Stimulated activated CD8-positive, alpha-beta memory T cell treated with anti-CD3 and anti-CD28 coated beads, Interleukin-4, amount 100 ng/mL, for 4 hours (primary cell): ENCODE results near the gene SGIP1.

Experiments
- DNase-seq, 2 donors: peaks; one replicate each; pipeline ENCODE4 v3.0.0-alpha.2; 2020; ENCODE audit warnings: low read depth in 2 of 2, low spot score in 1 of 2

Gene SGIP1

GRCh38 chr1:66599899-66600737, 66.2 kb downstream of the SGIP1 start:
- DNase-seq, result no peak

GRCh38 chr1:66605419-66605997, 71.6 kb downstream of the SGIP1 start:
- no peak for DNase-seq

DNA sequence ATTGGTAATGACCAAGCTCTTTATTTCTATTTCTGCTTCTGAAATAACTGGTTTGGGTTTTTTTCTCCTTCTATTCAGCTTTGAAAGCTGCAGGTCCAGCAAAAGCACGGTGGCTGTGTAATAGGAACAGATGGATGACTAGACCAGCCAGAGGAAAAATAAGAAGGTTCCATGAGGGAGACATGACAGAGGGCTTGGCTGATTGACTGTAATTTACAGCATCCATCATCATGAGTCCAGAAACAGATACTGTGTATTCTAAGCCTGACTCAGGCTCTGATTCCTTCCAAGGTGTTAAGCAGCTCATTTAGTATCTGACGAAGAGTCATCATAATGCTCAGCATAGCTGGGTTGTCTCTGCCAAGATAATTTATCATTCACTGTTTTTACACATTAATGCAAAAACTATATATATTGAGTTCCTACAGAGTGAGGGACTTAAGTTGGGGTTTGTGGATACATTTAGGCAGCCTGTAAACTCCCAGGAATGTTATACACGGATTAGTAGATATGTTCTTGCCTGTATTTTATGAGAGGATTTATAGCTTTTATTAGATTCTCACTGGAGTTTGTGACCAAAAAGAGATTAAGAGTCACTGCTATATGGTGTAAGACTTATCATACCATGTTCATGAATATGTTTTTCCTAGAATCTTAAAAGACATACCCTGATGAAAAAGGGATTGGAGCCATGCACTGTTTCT, 72.6 kb downstream of the SGIP1 start:
- DNase-seq, result no peak

GRCh38 chr1:66607458-66607857, 73.5 kb downstream of the SGIP1 start:
- DNase-seq, result no peak

DNA sequence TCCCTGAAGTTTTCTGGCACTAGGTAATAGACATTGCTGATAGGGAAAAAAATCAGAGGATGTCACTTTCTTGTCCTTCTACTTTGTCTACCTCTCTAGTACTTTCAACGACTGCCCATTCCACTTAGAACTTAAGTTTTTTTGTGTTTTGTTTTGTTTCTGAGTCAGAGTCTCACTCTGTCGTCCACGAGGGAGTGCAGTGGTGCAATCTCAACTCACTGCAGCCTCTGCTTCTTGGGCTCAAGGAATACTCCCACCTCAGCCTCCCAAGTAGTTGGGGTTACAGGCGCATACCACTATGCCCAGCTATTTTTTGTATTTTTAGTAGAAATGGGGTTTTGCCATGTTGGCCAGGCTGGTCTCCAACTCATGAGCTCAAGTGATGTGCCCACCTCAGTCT, 79.2 kb downstream of the SGIP1 start:
- no peak for DNase-seq

DNA sequence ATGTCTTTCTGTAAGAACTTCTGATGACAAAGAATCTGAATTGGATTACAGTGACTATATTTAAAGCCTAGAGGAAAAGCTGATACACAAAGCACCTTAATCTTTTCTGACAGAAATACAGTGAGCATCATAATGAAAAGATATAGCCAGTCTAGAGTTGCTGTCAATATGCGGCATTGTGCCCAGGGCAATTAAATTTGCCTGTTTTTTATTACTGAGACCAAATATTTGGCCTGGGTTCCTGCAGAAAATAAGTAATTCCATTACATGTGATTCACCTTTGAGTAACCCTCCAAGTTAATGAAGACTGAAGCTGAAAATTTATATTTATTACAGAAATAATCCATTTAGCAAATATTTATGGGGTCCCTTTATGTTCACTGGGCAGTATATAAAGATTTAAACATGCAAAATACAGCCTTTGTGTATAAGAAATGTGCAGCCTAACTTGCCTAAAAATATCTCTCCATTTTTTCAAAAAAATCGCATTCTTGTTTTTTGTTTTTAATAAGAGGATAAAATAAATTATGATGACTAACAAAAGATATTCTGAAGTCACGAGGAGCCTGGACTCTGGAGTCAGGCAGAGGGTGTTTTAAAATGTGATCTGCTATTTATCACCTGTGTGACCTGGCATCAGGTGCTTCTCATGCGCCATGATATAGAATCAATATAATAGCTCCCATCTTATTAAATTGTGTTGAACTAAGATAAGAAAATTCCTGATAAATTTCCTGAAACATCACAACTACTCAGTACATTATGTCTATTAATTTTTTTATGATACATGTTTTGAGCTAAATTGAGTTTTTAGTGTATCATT, 83.6 kb downstream of the SGIP1 start:
- DNase-seq, result no peak

- DNase-seq, result no peak
Measured at GRCh38 chr1:66618390-66618789, 84.4 kb downstream of the SGIP1 start.

GRCh38 chr1:66623812-66624211, 89.9 kb downstream of the SGIP1 start:
- no peak for DNase-seq

GRCh38 chr1:66624412-66625060, 90.6 kb downstream of the SGIP1 start:
- no peak for DNase-seq

DNA sequence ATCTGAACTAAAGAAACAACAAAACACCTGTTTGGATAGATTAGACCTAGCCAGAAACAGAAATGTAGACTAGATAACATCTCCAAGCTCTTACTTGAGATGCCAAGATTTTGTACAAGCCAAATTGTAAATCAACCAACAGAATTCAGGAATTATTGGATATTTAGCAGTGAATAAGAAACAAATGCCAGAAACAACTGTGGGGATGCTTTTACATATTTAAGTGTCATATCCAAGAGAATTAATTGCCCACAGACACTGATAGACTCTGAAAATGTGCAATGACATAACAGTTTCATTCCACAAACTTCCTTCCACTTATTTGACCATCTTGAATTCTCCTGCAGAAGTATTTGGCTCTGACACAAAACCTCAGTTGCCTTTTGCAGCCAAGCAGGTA, 92.3 kb downstream of the SGIP1 start:
- DNase-seq, result no peak

GRCh38 chr1:66628926-66629325, 95.0 kb downstream of the SGIP1 start:
- no peak for DNase-seq

- DNase-seq, result no peak
Measured at GRCh38 chr1:66633159-66633558, 99.2 kb downstream of the SGIP1 start.

GRCh38 chr1:66637146-66637545, 103.2 kb downstream of the SGIP1 start:
- no peak for DNase-seq

GRCh38 chr1:66641891-66642473, 108.0 kb downstream of the SGIP1 start:
- no peak for DNase-seq

DNA sequence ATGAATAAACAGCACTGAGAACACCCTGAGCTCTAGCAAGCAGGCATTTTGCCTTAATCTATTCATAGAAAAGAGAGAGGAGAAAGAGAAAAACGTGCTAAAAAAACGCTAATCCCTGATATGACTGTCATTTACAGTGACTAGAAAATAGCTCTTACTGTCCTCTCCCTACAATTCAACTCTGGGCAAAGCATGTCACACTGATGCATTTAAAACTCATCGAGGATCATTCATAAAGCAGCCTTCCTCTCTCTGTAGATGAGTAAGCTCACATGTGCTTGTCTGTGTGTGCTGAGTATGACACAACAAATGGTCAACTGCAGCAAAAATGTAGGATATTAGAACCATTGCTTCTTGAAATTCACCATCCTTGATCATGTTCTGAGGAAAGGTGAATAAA, 109.0 kb downstream of the SGIP1 start:
- no peak for DNase-seq

DNA sequence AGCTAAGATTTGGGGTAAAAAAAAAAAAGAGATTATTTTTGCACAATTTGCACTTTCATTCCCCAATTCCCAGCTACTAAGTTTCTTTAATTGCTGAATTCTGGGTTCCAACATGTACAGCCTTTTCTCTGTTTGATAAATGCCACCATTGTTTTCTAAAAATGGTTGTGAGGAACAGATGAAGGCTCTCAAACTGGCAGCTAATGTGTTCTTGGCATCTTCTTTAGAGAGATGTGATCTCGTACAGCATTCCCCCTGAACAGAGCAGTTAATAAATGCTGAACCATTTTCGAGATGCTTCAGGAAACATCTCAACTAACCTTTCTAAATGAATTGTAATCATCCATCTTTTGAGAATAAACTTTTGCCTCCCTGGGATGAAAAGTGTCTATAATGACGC, 110.4 kb downstream of the SGIP1 start:
- DNase-seq, result no peak

- DNase-seq, result no peak
Measured at GRCh38 chr1:66648901-66649595, 115.1 kb downstream of the SGIP1 start.

GRCh38 chr1:66652556-66652955, 118.6 kb downstream of the SGIP1 start:
- DNase-seq, result no peak

- no peak for DNase-seq
Measured at GRCh38 chr1:66654643-66655042, 120.7 kb downstream of the SGIP1 start.

DNA sequence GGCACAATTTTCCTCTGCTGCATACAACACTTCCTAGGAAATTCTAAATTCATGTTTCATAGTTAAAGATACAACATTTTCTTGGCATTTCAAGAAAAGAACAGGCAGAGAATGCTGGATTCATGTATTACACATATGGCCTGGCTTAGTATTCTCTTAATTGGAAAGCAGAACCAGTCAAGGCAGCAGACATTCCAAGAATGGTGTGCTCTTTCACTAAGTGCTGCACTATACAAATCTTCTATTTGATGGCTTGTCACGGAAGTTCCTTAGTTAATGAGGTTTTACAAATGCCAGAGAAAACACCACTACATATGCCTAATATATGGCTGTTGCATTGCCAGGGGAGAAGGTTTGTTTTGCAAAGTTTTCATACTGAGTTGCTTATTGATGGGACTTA, 137.5 kb downstream of the SGIP1 start:
- no peak for DNase-seq
